Ascending aorta (tissue), 2 donors: ENCODE results near the gene FBXW12. TPM values are rescaled to one million over a fixed set of nuclear protein-coding genes. Genes with fewer than 3 reads are reported as not detected.

Experiments used
- DNase-seq, 2 donors: peaks; one replicate each; pipeline ENCODE4 v3.0.0-alpha.2; 2019; ENCODE audit warnings: low spot score in 2 of 2
- H3K27ac ChIP-seq, 2 donors: fragments of 200-600 bp; sonication (generic); one replicate each; pipeline ENCODE4 v1.5.1; 2016 to 2017; ENCODE audit warnings: mild to moderate bottlenecking in 1 of 2
- H3K27me3 ChIP-seq: fragments of 200-600 bp; sonication (generic); one replicate; pipeline ENCODE4 v1.5.1; 2017
- H3K36me3 ChIP-seq, 2 donors: fragments of 200-600 bp; sonication (generic); one replicate each; pipeline ENCODE4 v1.5.1; 2016
- H3K4me1 ChIP-seq, 2 donors: fragments of 200-600 bp; sonication (generic); one replicate each; pipeline ENCODE4 v1.5.1; 2016 to 2017; ENCODE audit warnings: mild to moderate bottlenecking in 1 of 2
- H3K4me3 ChIP-seq, 2 donors: fragments of 200-600 bp; sonication (generic); one replicate each; pipeline ENCODE4 v1.5.1; 2016 to 2017; ENCODE audit warnings: mild to moderate bottlenecking in 1 of 2
- H3K9me3 ChIP-seq, 2 donors: fragments of 200-600 bp; sonication (generic); one replicate each; pipeline ENCODE4 v1.5.1; 2016
- intact Hi-C: fragments of 100-400 bp; cut with DNase I; formaldehyde crosslinking; loops from one replicate; pipeline ENCODE4 v1.15.1; 2023
- total RNA-seq: library from RNA; depleted of rRNA; stranded (reverse); fragments of >200 nt; gene quantifications from one replicate; pipeline ENCODE4 v1.1.0, GENCODE V29; 2016
- TF ChIP-seq, protein P1 (sequence below), 3 experiments: fragments of 200-600 bp in 2 of 3; fragments of 450-650 bp in 1 of 3; sonication (generic) in 2 of 3; IDR thresholded peaks; one replicate each; pipeline ENCODE4 v1.5.1; 2016 to 2019; ENCODE audit warnings: antibody characterized with exemption in 3 of 3, mild to moderate bottlenecking in 1 of 3, moderate library complexity in 1 of 3

The FBXW12 gene
- total RNA-seq, 1 donor from 2014 or later: not detected

DNA sequence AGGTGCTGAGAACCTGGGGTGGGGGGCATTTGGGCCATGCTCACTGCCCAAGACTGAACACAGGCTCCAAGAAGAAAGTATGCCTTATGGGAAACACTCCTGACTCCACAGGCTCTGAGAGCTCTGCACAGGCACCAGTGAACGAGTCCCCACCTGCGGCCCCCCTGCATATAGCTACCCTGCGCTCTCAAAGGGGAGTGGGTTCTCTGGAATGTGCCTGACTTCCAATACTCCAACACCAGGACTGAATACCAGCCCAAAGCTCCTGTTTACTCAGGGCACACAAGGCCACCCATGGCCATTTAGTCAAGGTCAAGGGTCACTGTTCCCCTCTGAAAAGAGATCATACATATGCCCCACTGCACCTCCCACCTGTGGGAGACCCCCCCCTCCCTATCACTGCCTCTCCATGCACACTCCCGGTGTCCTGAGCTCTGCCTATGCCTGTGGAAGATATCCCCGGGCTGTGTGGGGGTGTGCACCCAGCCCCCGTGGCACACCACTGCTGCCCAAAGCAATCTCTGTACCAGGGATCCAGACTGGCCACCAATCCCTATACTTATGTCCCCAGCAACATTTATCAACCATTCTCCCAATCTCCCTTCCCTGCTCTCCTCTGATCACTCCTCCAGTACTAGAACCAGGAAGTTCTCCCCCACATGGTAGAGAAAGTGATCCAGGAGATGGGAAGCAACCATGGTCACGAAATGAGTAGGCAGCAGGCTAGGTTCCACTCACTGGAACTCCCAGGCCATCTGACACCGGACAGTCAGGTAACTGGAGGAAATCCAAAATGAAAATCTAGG lies 59.4 kb downstream of the FBXW12 start:
- H3K4me1 ChIP-seq: peaks cover 3 to 13% of the 10 kb centered on the region in 2 donors

DNA sequence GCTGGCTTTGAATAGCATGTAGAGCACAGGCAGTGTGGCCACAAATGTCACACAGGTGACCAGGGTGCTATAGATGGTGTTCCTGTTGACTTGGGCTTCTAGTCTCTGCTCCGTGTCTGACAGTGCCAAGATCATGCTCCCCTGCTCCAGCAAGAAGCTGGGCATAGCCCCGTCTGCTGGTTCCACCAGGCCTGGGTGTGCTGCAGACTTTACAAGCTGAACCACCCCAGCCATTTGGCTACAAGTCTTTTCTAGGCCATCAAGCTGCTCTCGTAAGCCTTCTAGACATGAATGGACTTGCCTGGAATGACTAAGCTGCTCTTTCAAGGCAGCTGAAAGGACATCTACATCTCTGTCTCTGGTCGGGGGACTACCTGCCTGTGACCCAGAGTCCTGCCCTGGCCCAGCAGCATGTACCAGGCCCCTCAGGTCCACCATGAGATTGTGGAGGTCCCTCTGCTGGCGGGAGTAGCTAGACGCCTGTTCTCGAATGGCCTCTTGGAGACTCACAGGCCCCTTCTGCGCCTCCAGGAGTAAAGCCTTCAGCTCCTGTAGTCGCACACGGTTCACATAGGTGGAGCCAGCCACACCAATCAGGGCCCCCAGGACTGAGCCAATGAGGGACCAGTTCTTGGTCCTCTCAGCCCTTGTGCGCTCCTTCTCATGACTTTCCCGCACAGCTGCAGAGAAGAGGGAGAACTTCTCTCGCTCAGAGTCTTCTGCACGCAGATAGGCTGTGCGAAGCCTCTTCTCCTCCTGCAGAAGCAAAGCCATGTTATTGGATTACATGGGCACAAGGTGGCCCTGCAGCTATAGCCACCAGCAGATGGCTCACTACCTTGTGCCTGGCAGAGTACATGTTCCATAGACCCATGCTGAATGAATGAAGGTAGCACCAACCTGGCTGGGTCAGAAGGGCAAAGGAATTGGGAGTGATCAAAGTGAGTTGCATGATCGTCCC lies 60.7 kb downstream of the FBXW12 start:
- H3K4me1 ChIP-seq: peaks cover 0 to 9% of the 10 kb centered on the region in 2 donors
- H3K4me3 ChIP-seq: no peak overlapping the region
- H3K27ac ChIP-seq: peak overlapping the region in 1 of 2 donors; percentile 30

More for the DNA sequence above, 59.4 kb downstream of the FBXW12 start:
- H3K4me3 ChIP-seq: no peak overlapping the region
- H3K9me3 ChIP-seq: no peaks in the 10 kb centered on the region
- H3K27ac ChIP-seq: peak overlapping the region; percentile 95 to 98
- no peaks in the 10 kb centered on the region for H3K27me3 ChIP-seq
- H3K36me3 ChIP-seq: peaks cover 0 to 11% of the 10 kb centered on the region in 2 donors
- intact Hi-C loops: no loop called here
- no peak for DNase-seq
- TF ChIP-seq, protein P1, sequence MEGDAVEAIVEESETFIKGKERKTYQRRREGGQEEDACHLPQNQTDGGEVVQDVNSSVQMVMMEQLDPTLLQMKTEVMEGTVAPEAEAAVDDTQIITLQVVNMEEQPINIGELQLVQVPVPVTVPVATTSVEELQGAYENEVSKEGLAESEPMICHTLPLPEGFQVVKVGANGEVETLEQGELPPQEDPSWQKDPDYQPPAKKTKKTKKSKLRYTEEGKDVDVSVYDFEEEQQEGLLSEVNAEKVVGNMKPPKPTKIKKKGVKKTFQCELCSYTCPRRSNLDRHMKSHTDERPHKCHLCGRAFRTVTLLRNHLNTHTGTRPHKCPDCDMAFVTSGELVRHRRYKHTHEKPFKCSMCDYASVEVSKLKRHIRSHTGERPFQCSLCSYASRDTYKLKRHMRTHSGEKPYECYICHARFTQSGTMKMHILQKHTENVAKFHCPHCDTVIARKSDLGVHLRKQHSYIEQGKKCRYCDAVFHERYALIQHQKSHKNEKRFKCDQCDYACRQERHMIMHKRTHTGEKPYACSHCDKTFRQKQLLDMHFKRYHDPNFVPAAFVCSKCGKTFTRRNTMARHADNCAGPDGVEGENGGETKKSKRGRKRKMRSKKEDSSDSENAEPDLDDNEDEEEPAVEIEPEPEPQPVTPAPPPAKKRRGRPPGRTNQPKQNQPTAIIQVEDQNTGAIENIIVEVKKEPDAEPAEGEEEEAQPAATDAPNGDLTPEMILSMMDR (IDR thresholded peaks at IDR 0.05): no peak

DNA sequence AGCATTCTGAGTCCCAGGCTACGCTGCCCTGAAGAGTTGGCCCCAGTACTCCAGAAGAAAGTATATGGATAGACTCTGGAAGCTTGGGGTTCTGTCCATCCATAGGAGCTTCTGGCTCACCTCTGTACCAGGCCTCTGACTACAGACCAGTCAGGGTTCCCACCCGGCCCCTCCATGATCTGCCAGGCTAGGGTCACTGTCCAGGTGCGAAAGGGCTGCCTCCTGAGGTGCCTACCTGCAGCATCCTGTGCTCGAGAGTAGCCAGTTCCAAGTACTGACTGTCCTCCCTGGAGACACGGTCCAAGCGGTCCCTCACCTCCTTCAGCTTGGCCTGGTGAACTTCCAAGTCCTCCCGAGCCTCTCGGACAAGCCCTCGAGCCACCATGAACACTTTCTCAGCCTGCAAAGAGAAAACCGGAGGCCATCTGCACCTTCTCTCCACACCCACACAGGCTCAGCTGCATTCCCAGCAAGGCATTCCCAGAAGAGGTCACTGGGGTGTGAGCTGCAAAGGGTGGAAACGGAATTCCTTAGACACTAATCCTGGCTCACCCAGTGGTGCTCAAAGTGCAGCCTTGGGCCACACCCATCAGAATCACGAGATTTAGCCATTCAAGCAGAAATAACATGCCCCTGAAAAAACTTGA lies 61.6 kb downstream of the FBXW12 start:
- intact Hi-C loops: no loop called here
- TF ChIP-seq, protein P1 (IDR thresholded peaks at IDR 0.05): no peak
- Histone ChIP-seq H3K4me3 (no peak overlapping the region), H3K9me3 (no peaks in the 10 kb centered on the region), H3K36me3 (peaks cover 0 to 11% of the 10 kb centered on the region in 2 donors), H3K4me1 (peaks cover 0 to 9% of the 10 kb centered on the region in 2 donors), H3K27me3 (no peaks in the 10 kb centered on the region), H3K27ac (peak overlapping the region in 1 of 2 donors; percentile 62)
- DNase-seq: no peak

More for the DNA sequence above, 60.7 kb downstream of the FBXW12 start:
- TF ChIP-seq, protein P1 (IDR thresholded peaks at IDR 0.05): no peak
- no peak for DNase-seq
- intact Hi-C loops: no loop called here
- Histone ChIP-seq H3K9me3 (no peaks in the 10 kb centered on the region), H3K27me3 (no peaks in the 10 kb centered on the region), H3K36me3 (peaks cover 0 to 11% of the 10 kb centered on the region in 2 donors)

- Histone ChIP-seq H3K27me3 (no peaks in the 10 kb centered on the region), H3K4me1 (peaks cover 0 to 14% of the 10 kb centered on the region in 2 donors), H3K9me3 (no peaks in the 10 kb centered on the region), H3K4me3 (no peak overlapping the region), H3K27ac (peak overlapping the region; percentile 62), H3K36me3 (peaks cover 0 to 11% of the 10 kb centered on the region in 2 donors)
- intact Hi-C loops: loop anchor here (5.0 kb wide), 1 partner anchor 132 kb away; the partner anchor contains the start of gene NME6
- DNase-seq: peak in 1 of 2 donors; percentile 62
- TF ChIP-seq, protein P1 (IDR thresholded peaks at IDR 0.05): no peak
These were observed 62.7 kb downstream of the FBXW12 start for GRCh38 chr3:48434591-48435222.

- H3K27me3 ChIP-seq: no peaks in the 10 kb centered on the region
- H3K27ac ChIP-seq: peak overlapping the region; percentile 62
- DNase-seq: peak in 1 of 2 donors; percentile 51
- peaks cover 0 to 11% of the 10 kb centered on the region in 2 donors for H3K36me3 ChIP-seq
- no peaks in the 10 kb centered on the region for H3K9me3 ChIP-seq
- peaks cover 0 to 11% of the 10 kb centered on the region in 2 donors for H3K4me1 ChIP-seq
- intact Hi-C loops: loop anchor here (5.0 kb wide), 1 partner anchor 133 kb away; the partner anchor contains the start of gene NME6
- no peak overlapping the region for H3K4me3 ChIP-seq
- TF ChIP-seq, protein P1 (IDR thresholded peaks at IDR 0.05): no peak
These were observed 63.2 kb downstream of the FBXW12 start for GRCh38 chr3:48435223-48435595.
